ENCODE measurements around the gene DSC1. TPM values are rescaled to one million over a fixed set of nuclear protein-coding genes. Genes with fewer than 3 reads are reported as not detected.

Gene DSC1
- polyA plus RNA-seq, 1 of the 3 experiments (the other 2 are of a cell fraction), result not detected

GRCh38 chr18:31205273-31205672 is 42.6 kb upstream of the DSC1 start:
- Histone ChIP-seq H3K4me2 (no peak overlapping the region), H3K27me3 (ENCODE audit: insufficient read depth) (no peaks in the 10 kb centered on the region), H3K9me3 (no peaks in the 10 kb centered on the region), H3K36me3 (replicated peaks in 1 of 2; ENCODE audit: control insufficient read depth in 1 of 2, insufficient read depth in 2 of 2, low read length in 1 of 2) (no peaks in the 10 kb centered on the region), H3K9ac (no peak overlapping the region), H2AFZ (ENCODE audit: low read depth) (no peak overlapping the region), H3K27ac (ENCODE audit: low read depth in 2 of 2, low read length in 1 of 2) (no peak overlapping the region), H3K4me3 (ENCODE audit: low read depth in 2 of 2, low read length in 1 of 2) (no peak overlapping the region), H4K20me1 (ENCODE audit: insufficient read depth) (no peaks in the 10 kb centered on the region), H3K9me2 (no peaks in the 10 kb centered on the region), H3F3A (replicated peaks; ENCODE audit: insufficient read depth) (no peaks in the 10 kb centered on the region), H3K79me2 (ENCODE audit: insufficient read depth) (no peaks in the 10 kb centered on the region), H3K4me1 (ENCODE audit: control insufficient read depth in 1 of 2, insufficient read depth in 2 of 2, low read depth in 1 of 2, low read length in 1 of 2) (no peaks in the 10 kb centered on the region)
- no peak for DNase-seq
- TF ChIP-seq RFX5 (IDR thresholded peaks at IDR 0.05; ENCODE audit: low read length) (no peak), JUND (IDR thresholded peaks at IDR 0.05) (no peak), RCOR1 (IDR thresholded peaks at IDR 0.05; ENCODE audit: low read length) (no peak), CTCF (IDR thresholded peaks at IDR 0.05) (no peak), NFIC (IDR thresholded peaks at IDR 0.05; ENCODE audit: borderline replicate concordance) (no peak), RXRA (IDR thresholded peaks at IDR 0.05; ENCODE audit: borderline replicate concordance, low read depth) (no peak), CHD2 (IDR thresholded peaks at IDR 0.05; ENCODE audit: low read length, partially characterized antibody) (no peak), ZBTB33 (IDR thresholded peaks at IDR 0.05; ENCODE audit: borderline replicate concordance, low read depth) (no peak), MEF2A (IDR thresholded peaks at IDR 0.05; ENCODE audit: borderline replicate concordance, low read depth) (no peak), REST (IDR thresholded peaks at IDR 0.05; ENCODE audit: low read depth, low read length) (no peak), TCF12 (IDR thresholded peaks at IDR 0.05) (no peak), PBX3 (IDR thresholded peaks at IDR 0.05) (no peak), IRF3 (IDR thresholded peaks at IDR 0.05; ENCODE audit: low read depth, low read length) (no peak), SMC3 (IDR thresholded peaks at IDR 0.05; ENCODE audit: low read depth, low read length) (no peak)
- whole genome bisulfite sequencing (ENCODE audit: low lambda C conversion rate), result 0% methylated on average over 2 of the region's 2 CpGs
- CTCF ChIA-PET, result no interaction called here
- POLR2A ChIA-PET, result no interaction called here
